Epithelial cell of esophagus (primary cell): ENCODE measurements around the gene CDV3.
"Not testable (repeated sequence)": the region's sequence is repeated elsewhere in the genome, so short reads cannot be mapped to it uniquely, and the experiment has no call there.

ENCODE experiments used
- DNase-seq: peaks from one replicate; pipeline ENCODE4 v3.0.0; 2010; ENCODE audit warnings: low read depth
- H3K4me3 ChIP-seq: 2 replicates; pipeline ENCODE4 v1.5.1; 2011; ENCODE audit warnings: mild to moderate bottlenecking, low read length, control low read depth
- CTCF ChIP-seq: IDR thresholded peaks from 2 replicates; pipeline ENCODE4 v1.5.1; 2011; ENCODE audit warnings: low read depth, mild to moderate bottlenecking, low read length, control low read depth, inconsistent platforms; ENCODE audit not compliant: insufficient read depth; ENCODE audit errors: missing control alignments

CDV3 gene

GRCh38 chr3:133535971-133536881, 37.3 kb upstream of the CDV3 start:
- H3K4me3 ChIP-seq: no peak overlapping the region
- peak; percentile 89 for DNase-seq
- no peak for TF ChIP-seq CTCF

DNA sequence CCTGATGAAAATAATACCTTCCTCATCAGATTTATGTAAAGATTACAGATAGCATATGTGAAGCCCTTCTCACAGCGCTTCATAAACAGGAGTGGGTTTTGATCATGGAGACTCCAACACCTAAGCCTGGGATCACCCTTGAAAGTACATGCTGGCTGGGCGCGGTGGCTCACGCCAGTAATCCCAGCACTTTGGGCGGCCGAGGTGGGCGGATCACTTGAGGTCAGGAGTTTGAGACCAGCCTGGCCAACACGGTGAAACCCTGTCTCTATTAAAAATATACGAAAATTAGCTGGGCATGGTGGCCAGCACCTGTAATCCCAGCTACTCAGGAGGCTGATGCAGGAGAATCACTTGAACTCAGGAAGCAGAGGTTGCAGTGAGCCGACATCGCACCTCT, 36.4 kb upstream of the CDV3 start:
- H3K4me3 ChIP-seq, DNase-seq: not testable (repeated sequence)

- DNase-seq: no peak
- TF ChIP-seq CTCF: no peak
- H3K4me3 ChIP-seq: no peak overlapping the region
Measured at GRCh38 chr3:133538154-133538553, 35.3 kb upstream of the CDV3 start.

- H3K4me3 ChIP-seq: no peak overlapping the region
- TF ChIP-seq CTCF: no peak
- DNase-seq: peak; percentile 52
Measured at GRCh38 chr3:133540896-133541674, 32.4 kb upstream of the CDV3 start.

- H3K4me3 ChIP-seq: no peak overlapping the region
- no peak for TF ChIP-seq CTCF
- no peak for DNase-seq
Measured at GRCh38 chr3:133542871-133543270, 30.6 kb upstream of the CDV3 start.

DNA sequence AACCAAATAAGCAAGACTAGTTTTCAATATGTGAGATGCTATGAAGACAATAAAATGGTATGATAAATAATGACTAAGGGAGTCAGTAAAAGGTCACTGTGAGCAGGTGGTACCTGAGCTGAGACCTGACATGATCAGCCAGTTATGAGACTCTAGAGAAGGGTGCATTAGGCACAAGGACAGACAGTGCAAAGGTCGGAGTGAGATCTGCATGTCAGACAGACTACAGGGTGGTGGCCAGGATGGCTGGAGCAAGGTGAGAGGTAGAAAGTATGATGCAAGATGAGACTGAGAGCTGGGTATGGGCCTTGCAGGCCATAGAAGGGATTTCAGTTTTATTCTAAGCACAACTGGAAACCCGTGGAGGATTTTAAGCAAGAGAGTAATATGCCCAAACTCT, 28.5 kb upstream of the CDV3 start:
- not testable (repeated sequence) for H3K4me3 ChIP-seq, DNase-seq

DNA sequence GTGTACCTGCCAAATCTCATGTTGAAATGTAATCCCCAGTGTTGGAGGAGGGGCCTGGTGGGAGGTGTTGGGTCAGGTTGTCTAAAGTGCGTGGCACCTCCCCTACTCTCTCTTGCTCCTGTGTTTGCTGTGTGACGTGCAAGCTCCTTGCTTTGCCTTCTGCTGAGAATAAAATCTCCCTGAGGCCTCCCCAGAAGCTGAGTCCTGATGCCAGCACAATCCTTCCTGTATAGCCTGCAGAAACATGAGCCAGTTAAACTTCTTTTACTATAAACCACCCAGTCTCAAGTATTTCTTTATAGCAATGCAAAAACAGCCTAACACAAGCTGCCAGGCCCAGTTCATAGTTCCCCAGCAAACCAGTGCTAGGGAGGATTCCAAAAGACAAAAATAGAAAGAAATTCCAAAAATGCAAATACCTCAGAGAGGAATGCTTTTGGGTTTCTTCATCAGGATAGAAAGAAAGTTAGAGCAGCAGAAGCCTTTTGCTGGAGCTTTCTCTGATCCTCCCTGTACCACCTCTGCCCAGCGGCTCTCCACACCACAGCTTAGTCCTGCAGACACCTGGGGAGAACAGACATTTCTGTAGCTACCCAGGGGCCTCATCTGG, 25.9 kb upstream of the CDV3 start:
- peak; percentile 27 for DNase-seq
- TF ChIP-seq CTCF: no peak
- H3K4me3 ChIP-seq: no peak overlapping the region
